ENCODE measurements around the gene TCEAL1.
A peak's percentile ranks its signal among the peaks of the same experiment; 100 is the strongest.
"Not testable (repeated sequence)": the region's sequence is repeated elsewhere in the genome, so short reads cannot be mapped to it uniquely, and the experiment has no call there.

The TCEAL1 gene, protein sequence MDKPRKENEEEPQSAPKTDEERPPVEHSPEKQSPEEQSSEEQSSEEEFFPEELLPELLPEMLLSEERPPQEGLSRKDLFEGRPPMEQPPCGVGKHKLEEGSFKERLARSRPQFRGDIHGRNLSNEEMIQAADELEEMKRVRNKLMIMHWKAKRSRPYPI

DNA sequence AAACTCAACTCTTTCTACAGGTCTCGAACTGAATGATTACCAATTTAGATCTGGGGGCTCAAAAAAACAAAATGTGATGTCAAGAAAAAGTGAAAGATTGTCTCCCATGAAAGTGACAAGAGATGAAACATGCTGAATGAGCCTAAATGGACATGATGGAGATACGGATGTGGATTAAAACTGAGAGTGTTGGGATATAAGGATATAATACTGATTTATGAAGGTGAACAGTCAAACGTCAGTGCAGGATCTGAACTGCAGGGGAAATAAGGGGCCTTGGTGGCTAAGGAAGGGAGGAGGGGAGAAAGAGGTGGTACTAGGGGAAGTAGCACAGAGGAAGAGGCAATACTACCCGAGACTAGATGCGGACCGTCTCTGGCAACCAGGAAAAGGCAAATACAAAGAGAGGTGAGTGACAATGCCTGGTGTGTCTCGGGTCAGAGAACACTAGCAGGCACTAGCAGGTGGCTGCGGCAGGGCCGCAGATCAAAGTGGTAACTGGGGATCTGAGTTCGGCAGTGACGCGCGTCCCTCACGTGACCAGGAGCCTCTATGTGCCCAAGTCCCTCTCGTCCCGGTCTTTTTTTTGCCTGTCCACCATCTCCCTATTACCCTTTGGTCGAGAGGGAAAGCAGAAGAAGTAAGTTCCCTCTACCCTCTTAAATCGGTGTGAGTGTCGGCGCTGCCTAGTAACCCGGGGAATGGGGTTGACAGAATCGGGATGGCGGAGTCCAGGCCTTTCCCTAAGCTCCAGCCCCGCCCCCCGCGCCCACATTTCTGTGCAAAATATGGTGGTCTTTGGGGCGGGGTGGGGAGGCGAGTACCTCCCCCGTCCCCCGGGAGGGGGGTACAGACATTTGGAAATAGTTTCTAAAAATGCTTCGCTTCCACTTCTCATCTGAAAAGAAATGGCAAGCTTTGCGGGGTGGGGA lies at the start of gene TCEAL1:
TCEAL1 (plus strand) TSS at position 590 of the 932 bp plus-strand sequence. CDS start 942 bp downstream, outside the sequence.
- peak; percentile 22 for DNase-seq

DNA sequence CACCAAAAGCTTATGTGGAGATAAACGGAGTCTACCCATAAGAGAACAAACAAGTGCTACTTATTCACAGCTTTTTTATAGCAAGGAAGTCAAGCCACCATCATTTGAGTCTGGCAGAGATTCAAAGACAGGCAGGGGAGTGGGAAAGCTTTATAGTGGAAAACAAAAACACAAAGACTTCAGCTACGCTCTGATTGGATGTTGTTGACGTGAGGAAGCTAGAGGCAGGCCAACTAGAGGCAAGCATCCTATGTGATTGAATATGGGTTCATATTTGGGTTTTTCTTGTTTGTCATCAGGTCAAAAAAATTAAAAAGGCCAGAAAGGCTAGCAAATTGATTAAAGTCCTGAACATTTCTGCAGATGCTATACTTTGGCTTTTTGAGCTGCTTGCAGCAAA lies 44.2 kb upstream of the TCEAL1 start:
- no peak for DNase-seq

DNA sequence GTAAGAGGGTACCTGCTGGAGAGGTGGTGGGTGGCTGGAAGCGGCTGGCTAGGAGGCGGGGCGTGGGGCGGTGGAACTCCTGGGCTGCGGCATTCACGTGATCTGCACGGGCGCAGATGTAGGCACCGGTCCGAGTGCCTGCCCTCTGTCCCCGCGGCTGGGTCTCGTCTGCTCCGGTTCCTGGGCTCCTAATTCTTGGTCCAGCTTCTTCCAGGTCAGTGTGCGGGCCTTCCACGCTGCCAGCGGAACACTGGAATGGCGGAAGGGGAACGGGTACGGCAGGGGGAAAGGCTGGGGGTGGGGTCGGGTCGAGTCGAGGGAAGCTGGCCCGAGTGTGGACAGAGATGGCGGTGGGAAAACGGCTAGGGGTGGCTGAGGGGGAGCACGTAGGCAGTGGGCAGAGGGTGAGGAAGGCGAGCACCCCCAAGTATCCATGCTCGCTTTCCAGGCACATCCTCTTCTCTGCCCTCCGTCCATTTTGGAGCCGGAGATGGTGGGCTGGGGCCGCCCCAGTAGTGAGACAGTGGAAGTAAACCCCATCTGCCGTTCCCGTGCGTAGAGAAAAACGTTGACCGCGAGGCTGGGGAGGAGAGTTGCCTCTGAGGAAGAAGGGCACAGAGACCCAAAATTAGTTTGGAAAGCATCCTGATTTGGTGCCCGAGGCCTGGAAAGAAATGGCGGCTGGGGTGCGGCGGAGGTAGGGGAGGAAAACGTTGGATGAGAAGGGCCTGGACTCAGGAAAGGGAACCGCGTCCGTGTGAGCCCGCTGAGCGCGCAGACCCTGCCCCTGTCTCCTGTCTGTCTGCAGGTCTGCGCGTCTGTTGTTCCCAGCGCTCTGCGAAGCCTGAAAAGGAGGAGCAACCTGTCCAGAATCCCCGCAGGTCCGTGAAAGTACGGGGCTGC lies 43.1 kb upstream of the TCEAL1 start, which contains the start of gene TCEAL4:
TCEAL4 (plus strand) TSS at position 105 of the 903 bp plus-strand sequence. CDS start 1,161 bp downstream, outside the sequence.
- peak; percentile 19 for DNase-seq

DNA sequence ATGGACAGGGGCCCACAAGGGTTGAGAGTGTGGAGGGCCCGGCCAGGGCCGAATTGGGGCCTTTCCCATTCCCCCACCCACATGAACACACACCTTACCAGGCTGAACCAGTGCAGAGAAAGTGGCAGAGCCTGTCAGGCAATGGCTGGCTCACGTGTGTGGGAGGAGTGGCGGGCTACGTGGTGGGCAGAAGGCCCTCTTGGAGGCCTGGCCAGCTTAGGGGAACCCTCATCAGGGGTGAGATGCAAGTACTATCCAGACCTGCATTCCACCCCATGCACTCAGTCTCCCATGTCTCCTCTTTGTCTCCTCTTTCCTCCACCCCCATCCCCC lies 42.5 kb upstream of the TCEAL1 start:
- no peak for DNase-seq

DNA sequence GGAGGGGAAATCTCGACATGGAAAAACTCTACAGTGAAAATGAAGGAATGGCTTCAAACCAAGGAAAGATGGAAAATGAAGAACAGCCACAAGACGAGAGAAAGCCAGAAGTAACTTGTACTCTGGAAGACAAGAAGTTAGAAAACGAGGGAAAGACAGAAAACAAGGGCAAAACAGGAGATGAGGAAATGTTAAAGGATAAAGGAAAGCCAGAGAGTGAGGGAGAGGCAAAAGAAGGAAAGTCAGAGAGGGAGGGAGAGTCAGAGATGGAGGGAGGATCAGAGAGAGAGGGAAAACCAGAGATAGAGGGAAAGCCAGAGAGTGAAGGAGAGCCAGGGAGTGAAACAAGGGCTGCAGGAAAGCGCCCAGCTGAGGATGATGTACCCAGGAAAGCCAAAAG lies 42.1 kb upstream of the TCEAL1 start:
- no peak for DNase-seq

DNA sequence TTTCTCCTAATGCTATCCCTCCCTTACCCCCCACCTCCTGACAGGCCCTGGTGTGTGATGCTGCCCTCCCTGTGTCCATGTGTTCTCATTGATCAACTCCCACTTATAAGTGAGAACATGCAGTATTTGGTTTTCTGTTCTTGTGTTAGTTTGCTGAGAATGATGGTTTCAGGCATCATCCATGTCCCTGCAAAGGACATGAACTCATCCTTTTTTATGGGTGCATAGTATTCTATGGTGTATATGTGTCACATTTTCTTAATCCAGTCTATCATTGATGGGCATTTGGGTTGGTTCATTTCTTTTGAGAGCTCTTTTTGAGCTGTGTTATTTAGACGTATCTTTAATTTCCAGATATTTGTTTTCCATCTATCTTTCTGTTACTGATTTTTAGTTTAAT lies 36.5 kb upstream of the TCEAL1 start:
- not testable (repeated sequence) for DNase-seq

DNA sequence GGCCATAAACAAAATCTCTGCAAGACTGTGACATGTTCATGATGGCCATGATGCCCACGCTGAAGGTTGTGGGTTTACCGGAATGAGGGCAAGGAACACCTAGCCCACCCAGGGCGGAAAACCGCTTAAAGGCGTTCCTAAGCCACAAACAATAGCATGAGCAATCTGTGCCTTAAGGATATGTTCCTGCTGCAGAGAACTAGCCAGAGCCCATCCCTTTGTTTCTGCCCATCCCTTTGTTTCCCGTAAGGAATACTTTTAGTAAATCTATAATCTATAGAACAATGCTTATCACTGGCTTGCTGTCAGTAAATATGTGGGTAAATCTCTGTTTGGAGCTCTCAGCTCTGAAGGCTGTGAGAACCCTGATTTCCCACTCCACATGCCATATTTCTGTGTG lies 33.6 kb upstream of the TCEAL1 start:
- not testable (repeated sequence) for DNase-seq

DNA sequence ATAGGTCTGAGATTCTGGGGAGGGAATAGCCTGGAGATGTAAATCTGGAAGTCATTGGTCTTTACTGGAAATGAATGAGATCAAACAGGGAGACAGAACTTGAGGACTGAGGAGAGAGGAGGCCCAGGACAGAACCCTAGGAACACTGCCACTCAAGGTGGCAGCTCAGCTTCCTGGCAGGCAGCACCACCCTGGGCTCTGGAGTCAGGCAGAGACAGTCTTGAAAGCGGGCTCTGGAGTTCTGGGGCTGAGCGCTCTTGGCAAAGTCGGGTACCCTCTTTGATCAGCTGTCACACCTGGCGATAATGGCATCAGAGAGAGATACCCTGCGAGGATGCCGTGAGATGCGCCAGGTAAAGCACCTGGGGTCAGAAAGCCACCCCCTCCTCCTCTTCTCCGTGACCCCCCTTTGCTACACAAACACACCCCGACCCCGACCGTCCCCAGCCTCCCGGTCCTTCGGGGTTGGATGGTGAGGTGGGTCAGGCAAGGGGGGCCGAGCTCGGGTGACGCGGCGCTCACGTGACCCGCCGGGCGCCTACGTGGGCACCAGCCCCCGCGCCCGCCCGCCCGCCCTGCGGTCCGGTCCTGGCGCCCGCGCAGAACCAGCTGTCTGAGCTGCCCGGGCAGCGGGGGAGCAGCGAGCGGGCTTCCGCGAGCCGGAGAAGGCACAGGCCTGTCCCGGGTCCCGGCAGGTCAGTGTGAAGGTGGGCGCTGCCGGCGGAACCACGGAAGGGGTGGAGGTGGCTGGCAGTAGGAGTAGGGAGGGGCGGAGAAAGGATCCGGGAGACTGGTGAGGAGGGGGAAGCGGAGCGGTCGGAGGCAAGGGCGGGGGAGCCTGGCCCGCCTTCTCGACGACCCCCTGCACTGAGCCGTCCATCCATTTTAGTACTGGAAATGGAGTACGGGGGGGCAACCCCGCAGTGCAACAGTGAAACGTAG lies 21.1 kb upstream of the TCEAL1 start, which contains the start of gene TCEAL3:
TCEAL3 (plus strand) TSS at position 600 of the 942 bp plus-strand sequence. CDS start 1,102 bp downstream, outside the sequence.
- DNase-seq = peak; percentile 23

DNA sequence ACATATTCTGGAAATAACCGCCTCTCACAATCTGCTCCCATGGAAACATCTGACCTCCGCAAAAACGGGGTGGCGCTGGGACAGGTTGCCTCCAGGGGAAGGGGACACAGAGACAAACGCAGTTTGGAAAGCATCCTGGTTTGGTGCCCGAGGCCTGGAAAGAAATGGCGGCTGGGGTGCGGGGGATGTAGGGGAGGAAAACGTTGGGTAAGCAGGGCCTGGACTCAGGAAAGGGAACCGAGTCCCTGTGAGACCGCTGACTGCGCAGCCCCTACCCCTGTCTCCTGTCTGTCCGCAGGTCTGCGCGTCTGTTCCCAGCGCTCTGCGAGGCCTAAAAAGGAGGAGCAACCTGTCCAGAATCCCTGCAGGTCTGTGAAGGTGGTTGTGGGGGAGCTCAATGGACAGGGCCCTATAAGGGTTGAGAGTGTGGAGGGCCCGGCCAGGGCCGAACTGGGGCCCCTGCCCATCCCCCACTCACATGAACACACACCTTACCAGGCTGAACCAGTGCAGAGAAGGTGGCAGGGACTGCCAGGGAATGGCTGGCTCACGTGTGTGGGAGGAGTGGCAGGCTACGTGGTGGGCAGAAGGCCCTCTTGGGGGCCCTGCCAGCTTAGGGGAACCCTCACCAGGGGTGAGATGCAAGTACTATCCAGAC lies 20.3 kb upstream of the TCEAL1 start:
- DNase-seq = no peak

DNA sequence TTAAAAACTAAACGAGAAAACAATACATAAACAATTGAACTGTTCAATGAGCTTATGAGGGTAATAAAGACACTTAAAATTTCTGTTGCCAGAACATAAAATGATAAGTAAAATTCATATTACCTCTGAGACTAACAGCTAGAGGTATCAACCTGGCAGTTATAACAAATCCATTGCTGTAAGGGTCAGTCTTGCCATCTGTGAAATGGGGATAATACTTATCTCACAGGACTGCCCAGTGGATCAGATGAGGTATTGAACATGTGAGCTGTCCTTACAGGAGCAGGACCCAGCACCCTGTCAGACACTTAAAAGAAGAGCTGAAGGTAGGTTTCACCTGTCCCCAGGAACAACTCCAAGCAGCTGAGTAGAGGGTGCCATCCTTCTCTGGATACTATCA lies 18.5 kb upstream of the TCEAL1 start:
- DNase-seq = no peak

DNA sequence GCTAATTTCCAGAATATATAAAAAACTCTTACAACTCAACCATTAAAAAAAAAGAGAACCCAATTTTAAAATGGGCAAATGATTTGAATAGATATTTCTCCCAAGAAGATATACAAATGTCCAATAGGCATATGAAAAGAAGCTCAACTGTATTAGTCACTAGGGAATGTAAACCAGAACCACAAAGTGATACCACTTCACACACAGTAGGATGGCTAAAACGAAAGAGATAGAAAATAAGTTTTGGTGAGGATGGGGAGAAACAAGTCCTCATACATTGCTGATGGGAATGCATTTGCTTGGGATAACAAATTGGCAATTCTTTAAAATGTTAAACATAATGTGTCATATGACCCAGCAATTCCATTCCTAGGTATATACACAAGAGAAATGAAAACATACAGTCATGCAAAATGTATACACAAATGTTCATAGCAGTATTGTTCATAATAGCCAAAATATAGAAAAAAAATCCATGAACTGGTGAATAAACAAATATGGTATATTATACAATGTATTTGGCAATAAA lies 15.3 kb upstream of the TCEAL1 start:
- no peak for DNase-seq

DNA sequence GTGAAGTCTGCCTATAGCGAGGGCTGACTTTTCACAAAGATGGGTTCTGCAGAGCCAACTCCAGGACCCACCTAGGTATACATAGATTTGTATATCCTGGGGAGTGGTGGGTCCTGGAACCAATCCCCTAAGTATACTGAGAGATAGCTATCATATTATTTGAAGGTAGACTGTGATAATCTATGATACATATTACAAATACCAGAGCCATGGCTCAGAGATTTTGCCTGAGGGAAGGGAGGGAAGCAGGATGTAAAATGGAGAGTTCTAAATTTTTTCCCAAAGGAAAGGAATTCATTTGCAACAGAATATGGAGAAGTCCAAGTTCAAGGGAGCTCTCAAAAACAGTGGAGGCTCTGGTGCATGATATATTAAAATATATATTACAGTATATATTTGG lies 13.8 kb upstream of the TCEAL1 start:
- no peak for DNase-seq

DNA sequence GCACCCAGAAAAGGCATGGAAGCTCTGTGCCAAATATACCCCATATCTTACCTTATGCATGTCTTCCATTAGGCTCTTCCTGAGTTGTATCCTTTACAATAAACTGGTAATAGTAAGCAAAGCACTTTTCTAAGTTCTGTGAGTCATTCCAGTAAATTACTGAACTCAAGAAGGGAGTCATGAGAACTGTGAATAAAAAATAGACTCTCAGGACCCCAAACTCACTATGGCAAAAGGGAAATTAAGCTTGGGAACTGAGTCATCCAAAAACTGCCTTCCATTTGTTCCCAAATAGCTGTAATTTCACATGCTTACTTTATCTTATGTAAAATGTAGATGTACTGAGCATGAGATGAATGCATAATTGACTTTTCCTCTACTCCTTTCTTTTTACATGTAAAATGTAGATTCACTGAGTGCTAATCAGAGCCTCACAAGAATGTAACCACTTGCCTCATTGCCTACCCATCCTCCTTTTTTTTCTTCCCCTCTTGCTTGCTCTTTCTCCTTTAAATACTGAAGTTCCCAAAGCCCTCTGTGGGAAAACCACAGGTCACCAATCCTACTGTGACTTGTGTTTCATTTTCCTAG lies 12.9 kb upstream of the TCEAL1 start:
- no peak for DNase-seq

DNA sequence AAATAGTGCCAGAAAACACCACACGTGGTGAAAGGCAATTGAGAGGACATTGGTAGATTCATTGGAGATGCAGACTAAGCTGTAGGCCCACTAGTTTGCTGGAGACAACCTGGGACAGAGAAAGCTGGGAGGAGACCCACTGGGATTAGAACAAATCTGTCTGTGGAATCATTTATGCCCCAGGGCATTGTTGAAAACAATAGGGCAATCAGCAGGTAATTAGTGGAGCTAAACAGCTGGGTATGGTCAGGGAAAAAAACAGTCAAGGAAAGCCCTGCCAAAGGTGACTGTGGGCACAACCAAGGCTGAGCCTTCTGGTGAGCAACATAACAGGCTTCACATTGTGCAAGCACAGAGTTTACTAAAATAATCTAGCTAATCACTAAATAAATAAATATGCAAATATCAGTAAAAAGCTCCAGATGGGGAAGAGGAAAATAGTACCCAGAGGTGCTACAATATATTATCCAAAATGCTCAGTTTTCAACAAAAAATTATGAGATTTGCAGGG lies 12.0 kb upstream of the TCEAL1 start:
- DNase-seq = no peak

DNA sequence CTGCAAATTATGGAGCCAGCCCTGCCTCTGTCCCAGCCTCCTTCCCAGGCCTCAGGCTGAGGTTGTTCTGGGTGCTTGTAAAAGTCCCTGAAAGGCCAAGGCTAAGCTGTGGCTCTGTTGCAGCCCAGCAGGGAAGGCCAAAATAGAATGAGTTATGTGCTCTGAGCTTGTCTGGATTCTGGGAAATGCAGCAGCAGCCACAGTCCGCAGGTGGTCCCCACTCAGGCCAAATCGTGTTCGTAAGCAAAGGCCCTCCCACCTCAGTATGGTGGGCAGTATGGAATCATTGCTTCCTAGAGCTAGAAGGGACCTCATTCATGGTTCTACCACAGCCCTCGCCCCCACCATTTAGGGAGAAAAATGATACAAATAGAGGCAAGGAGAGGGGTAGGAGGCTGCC lies 4.7 kb upstream of the TCEAL1 start:
- no peak for DNase-seq

DNA sequence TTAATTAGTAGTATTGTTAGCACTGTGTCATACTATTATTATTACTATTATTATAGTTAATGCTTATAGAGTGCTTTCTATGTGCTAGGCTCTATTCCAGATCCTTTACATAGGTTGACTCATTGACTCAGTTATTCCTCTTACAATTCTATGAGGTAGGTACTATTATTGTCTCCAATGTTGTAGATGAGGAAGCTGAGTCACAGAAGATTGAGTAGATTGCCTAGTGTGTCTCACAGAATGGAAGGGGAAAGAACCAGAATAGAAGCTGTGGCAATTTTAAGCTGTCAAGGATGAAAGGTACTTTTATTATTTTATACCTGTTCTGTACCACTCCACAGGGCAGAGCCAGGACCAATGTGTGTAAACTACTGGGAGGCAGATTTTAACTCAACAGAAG lies 1.9 kb upstream of the TCEAL1 start:
- no peak for DNase-seq

DNA sequence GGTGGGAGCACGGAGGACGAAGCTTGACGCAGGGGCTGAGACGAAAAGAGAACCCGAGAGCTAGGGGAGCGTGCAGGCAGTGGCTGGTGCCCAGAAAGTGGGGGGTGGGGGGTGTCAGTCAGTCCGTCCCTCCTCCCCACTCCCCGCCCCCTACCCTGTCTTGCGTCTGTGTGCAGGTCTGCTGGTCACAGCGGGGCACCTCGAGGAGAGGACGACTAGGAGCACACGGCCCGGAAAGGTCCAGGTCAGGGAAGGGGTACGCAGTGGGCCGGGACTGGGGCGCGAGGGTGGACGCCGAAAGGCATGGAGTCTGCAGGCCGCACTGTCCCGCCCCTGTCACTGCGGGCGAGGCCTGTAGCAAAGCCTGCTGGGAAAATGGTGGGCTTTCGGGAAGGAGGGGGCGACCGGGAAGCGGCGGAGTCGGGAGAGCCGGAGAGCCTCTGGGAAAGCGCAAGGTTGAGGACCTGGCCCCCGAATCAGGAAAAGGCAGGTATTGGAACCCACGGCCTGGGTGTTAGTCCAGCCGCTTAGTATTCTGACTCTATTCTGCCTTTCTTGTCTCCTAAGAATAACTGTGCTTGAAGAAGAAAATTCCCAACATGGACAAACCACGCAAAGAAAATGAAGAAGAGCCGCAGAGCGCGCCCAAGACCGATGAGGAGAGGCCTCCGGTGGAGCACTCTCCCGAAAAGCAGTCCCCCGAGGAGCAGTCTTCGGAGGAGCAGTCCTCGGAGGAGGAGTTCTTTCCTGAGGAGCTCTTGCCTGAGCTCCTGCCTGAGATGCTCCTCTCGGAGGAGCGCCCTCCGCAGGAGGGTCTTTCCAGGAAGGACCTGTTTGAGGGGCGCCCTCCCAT lies 769 bp downstream of the TCEAL1 start:
- peak; percentile 1 for DNase-seq

DNA sequence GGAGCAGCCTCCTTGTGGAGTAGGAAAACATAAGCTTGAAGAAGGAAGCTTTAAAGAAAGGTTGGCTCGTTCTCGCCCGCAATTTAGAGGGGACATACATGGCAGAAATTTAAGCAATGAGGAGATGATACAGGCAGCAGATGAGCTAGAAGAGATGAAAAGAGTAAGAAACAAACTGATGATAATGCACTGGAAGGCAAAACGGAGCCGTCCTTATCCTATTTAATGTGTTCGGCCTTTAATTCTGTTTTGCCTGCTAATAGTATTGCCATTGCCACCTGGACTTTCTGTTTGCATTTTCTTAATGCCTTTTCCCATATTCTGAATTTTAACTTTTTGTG lies 1.4 kb downstream of the TCEAL1 start:
- no peak for DNase-seq

DNA sequence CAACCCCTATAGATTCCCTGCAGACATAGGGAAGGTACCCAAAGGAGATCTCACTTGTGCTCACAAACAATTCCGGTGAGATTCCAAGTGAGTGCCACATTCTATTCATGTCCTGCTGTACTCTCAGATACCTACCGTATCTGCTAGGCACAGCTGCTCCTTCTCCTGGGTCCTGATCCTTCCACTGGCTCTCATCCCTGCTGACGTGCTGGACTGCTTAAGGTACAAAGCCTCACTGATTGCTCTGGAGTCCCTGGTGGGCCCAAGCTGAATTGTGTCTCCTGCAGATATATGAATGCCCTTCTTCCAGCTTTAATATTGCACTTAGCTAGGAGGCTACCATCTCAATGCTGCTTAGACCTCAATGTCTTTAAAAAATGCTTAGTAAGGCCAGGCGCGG lies 2.4 kb downstream of the TCEAL1 start:
- DNase-seq = no peak

DNA sequence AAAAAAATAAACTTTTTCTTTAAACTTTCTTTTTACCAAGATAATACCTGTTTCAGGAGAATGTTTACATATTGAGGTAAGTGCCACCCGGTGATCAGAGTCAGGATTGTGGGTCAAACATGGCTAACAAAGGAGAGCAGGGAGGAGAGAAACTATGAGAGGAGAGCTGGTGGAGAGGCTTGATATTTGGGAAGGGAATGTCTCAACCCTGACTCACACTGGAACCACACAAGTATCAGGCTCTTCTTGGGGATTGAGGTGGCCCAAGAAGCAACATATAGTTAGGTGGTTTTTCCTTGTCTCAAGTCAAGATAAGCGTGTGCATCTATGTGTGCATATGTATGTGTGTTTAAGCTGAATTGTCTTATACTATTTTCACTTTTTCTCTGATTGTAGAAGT lies 6.7 kb downstream of the TCEAL1 start:
- DNase-seq = no peak
